ENCODE results near the gene ANK2. TPM values are rescaled to one million over a fixed set of nuclear protein-coding genes. Genes with fewer than 3 reads are reported as not detected.
A peak's percentile ranks its signal among the peaks of the same experiment; 100 is the strongest.

ANK2 gene
- total and polyA plus RNA-seq, 2 of the 13 experiments (the other 11 are each of a cell fraction or from before 2014, with no cell fraction given) = 2.7 to 15.1 TPM

DNA sequence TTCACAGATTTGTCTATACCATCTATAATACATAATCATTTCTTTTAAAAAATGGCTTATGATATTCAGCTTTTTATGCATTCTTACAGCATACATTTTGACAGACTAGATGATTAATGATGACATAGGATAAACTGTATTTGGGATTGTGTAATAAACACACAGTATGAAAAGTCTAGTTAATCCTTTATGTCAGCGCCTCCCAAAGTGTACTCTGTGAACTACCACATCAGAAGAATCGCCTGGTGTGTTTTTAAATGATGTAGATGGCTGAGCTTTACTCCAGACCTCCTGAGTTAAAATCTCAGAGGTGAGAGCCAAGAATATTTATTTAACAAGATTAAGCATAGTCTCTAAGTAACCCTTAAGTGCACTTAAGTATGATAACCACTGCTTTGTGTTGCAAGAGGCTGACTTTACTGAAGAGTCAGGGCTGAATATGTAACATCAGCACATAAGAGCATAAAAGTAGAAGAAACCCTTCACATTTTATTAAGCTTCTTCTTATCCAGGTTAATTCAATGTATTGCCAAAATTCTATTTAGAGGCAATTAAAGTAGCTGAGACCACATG is 104.2 kb downstream of the ANK2 start (continued):
- TF ChIP-seq SAP130 (CRISPR knock-in tag; IDR thresholded peaks at IDR 0.05; ENCODE audit: low read depth) (peak; percentile 26; the same call in 1 of the 2 replicates), TBL1XR1 (IDR thresholded peaks at IDR 0.05; ENCODE audit: borderline replicate concordance, low read length, partially characterized antibody) (peak; percentile 25), ZNF34 (CRISPR knock-in tag; IDR thresholded peaks at IDR 0.05; ENCODE audit: borderline replicate concordance) (no peak), KMT2B (CRISPR knock-in tag; IDR thresholded peaks at IDR 0.05) (0 out of 2 replicates have a peak, but pooled peaks have one; percentile 26), ZSCAN12 (CRISPR knock-in tag; IDR thresholded peaks at IDR 0.05) (no peak), ZBTB1 (CRISPR knock-in tag; IDR thresholded peaks at IDR 0.05; ENCODE audit: borderline replicate concordance) (no peak), NPAS2 (CRISPR knock-in tag; IDR thresholded peaks at IDR 0.05; ENCODE audit: borderline replicate concordance) (no peak), SCMH1 (CRISPR knock-in tag; IDR thresholded peaks at IDR 0.05; ENCODE audit: borderline replicate concordance) (no peak), MTA3 (CRISPR knock-in tag; IDR thresholded peaks at IDR 0.05) (no peak), NFKBIZ (CRISPR knock-in tag; IDR thresholded peaks at IDR 0.05) (no peak), ZNF883 (CRISPR knock-in tag; IDR thresholded peaks at IDR 0.05; ENCODE audit: not compliant biosample characterization) (no peak), ZFAT (CRISPR knock-in tag; conservative IDR thresholded peaks at IDR 0.05) (no peak), CEBPG (CRISPR knock-in tag; IDR thresholded peaks at IDR 0.05) (peak; percentile 88), FOXC1 (CRISPR knock-in tag; IDR thresholded peaks at IDR 0.05; ENCODE audit: borderline replicate concordance) (no peak), ZSCAN9 (CRISPR knock-in tag; IDR thresholded peaks at IDR 0.05; ENCODE audit: borderline replicate concordance) (0 out of 2 replicates have a peak, but pooled peaks have one; percentile 19), CEBPB (IDR thresholded peaks at IDR 0.05; ENCODE audit: borderline replicate concordance, low read depth, low read length) (peak; percentile 95), GABPB1 (CRISPR knock-in tag; IDR thresholded peaks at IDR 0.05) (no peak), HNF4A (CRISPR knock-in tag; IDR thresholded peaks at IDR 0.05) (peak; percentile 17; the same call in 1 of the 2 replicates), ZNF83 (CRISPR knock-in tag; IDR thresholded peaks at IDR 0.05; ENCODE audit: borderline replicate concordance) (no peak), NFE2 (CRISPR knock-in tag; IDR thresholded peaks at IDR 0.05) (no peak), ZNF230 (CRISPR knock-in tag; IDR thresholded peaks at IDR 0.05) (no peak), ZFP36 (IDR thresholded peaks at IDR 0.05; ENCODE audit: borderline replicate concordance, low read depth, low read length, partially characterized antibody) (no peak)
- TF ChIP-seq, protein P1, sequence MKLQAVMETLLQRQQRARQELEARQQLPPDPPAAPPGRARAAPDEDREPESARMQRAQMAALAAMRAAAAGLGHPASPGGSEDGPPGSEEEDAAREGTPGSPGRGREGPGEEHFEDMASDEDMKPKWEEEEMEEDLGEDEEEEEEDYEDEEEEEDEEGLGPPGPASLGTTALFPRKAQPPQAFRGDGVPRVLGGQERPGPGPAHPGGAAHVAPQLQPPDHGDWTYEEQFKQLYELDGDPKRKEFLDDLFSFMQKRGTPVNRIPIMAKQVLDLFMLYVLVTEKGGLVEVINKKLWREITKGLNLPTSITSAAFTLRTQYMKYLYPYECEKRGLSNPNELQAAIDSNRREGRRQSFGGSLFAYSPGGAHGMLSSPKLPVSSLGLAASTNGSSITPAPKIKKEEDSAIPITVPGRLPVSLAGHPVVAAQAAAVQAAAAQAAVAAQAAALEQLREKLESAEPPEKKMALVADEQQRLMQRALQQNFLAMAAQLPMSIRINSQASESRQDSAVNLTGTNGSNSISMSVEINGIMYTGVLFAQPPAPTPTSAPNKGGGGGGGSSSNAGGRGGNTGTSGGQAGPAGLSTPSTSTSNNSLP (IDR thresholded peaks at IDR 0.05; ENCODE audit: low read depth, low read length) = peak; percentile 94
- TF ChIP-seq, protein P2, sequence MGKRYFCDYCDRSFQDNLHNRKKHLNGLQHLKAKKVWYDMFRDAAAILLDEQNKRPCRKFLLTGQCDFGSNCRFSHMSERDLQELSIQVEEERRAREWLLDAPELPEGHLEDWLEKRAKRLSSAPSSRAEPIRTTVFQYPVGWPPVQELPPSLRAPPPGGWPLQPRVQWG (CRISPR knock-in tag; IDR thresholded peaks at IDR 0.05; ENCODE audit: borderline replicate concordance, low read depth) = no peak
- TF ChIP-seq, protein P3, sequence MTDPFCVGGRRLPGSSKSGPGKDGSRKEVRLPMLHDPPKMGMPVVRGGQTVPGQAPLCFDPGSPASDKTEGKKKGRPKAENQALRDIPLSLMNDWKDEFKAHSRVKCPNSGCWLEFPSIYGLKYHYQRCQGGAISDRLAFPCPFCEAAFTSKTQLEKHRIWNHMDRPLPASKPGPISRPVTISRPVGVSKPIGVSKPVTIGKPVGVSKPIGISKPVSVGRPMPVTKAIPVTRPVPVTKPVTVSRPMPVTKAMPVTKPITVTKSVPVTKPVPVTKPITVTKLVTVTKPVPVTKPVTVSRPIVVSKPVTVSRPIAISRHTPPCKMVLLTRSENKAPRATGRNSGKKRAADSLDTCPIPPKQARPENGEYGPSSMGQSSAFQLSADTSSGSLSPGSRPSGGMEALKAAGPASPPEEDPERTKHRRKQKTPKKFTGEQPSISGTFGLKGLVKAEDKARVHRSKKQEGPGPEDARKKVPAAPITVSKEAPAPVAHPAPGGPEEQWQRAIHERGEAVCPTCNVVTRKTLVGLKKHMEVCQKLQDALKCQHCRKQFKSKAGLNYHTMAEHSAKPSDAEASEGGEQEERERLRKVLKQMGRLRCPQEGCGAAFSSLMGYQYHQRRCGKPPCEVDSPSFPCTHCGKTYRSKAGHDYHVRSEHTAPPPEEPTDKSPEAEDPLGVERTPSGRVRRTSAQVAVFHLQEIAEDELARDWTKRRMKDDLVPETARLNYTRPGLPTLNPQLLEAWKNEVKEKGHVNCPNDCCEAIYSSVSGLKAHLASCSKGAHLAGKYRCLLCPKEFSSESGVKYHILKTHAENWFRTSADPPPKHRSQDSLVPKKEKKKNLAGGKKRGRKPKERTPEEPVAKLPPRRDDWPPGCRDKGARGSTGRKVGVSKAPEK (CRISPR knock-in tag; IDR thresholded peaks at IDR 0.05; ENCODE audit: borderline replicate concordance) = no peak
- TF ChIP-seq, protein P4, sequence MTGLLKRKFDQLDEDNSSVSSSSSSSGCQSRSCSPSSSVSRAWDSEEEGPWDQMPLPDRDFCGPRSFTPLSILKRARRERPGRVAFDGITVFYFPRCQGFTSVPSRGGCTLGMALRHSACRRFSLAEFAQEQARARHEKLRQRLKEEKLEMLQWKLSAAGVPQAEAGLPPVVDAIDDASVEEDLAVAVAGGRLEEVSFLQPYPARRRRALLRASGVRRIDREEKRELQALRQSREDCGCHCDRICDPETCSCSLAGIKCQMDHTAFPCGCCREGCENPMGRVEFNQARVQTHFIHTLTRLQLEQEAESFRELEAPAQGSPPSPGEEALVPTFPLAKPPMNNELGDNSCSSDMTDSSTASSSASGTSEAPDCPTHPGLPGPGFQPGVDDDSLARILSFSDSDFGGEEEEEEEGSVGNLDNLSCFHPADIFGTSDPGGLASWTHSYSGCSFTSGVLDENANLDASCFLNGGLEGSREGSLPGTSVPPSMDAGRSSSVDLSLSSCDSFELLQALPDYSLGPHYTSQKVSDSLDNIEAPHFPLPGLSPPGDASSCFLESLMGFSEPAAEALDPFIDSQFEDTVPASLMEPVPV (CRISPR knock-in tag; IDR thresholded peaks at IDR 0.05) = no peak
